NCI-H128 (cell line): Measurements from ENCODE around the gene EML4.

Experiments
- DNase-seq: peaks from one replicate; lab custom pipeline; 2025; ENCODE audit not compliant: unreplicated experiment; lab: John Stamatoyannopoulos, UW

Gene EML4

GRCh38 chr2:42298996-42299754 lies 130.0 kb downstream of the EML4 start:
- no peak for DNase-seq

GRCh38 chr2:42300527-42300926 lies 131.4 kb downstream of the EML4 start:
- DNase-seq = no peak

GRCh38 chr2:42303252-42303651 lies 134.1 kb downstream of the EML4 start:
- DNase-seq = no peak

- DNase-seq = no peak
Measured at GRCh38 chr2:42304059-42304713, 135.0 kb downstream of the EML4 start.

DNA sequence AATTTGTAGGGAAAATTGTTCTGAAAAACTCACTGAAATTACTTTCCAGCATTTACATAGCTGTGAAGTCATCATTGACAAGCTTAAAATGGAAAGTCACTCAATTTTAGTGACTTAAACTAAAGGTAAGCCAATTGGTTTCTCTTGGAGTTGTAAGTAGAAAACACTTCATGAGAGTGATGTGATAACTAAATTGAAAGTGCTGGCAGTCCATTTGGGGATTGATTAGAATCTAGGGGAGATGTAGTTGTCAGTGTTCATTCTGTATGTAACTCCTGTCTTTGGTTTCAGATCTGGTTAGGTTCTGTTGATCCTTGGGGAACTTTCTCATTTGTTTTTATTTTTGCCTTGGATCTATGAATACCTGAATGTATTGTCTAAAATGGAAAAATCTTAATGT lies 138.0 kb downstream of the EML4 start:
- no peak for DNase-seq

DNA sequence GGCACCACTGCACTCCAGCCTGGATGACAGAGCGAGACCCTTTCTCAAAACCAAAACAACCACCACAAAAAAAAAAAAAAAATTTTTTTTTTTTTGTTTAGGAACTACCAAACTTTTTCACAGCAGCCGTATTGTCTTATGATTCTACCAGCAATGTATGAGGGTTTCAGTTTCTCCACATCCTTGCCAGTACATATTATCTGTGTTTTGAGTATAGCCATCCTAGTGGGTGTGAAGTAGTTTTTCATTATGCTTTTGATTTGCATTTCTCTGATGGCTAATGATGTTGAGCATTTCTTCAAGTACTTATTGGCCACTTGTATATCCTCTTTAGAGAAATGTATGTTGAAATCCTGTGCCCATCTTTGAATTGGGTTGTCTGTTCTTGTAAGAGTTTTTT lies 140.2 kb downstream of the EML4 start:
- DNase-seq = no peak

DNA sequence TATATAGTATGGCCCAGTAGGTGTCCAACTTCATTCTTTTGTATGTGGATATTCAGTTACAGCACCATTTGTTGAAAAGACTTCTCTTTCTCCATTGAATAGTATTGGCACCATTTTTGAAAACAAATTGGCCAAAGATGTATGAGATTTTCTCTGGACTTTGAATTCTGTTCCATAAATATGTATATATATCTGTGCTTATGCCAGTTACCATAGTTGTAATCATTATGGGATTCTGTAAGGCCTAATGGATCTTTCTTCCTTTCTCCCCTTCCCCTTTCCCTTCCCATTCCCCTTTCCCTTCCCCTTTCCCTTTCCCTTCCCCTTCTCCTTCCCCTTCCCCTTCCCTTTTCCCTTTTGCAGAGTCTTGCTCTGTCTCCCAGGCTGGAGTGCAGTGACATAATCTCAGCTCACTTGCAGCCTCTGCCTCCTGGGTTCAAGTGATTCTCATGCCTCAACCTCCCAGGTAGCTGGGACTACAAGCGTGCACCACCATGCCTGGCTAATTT lies 140.9 kb downstream of the EML4 start:
- DNase-seq = no peak

GRCh38 chr2:42312106-42312505 lies 143.0 kb downstream of the EML4 start:
- no peak for DNase-seq

- DNase-seq = no peak
Measured at GRCh38 chr2:42314892-42315468, 145.8 kb downstream of the EML4 start.

DNA sequence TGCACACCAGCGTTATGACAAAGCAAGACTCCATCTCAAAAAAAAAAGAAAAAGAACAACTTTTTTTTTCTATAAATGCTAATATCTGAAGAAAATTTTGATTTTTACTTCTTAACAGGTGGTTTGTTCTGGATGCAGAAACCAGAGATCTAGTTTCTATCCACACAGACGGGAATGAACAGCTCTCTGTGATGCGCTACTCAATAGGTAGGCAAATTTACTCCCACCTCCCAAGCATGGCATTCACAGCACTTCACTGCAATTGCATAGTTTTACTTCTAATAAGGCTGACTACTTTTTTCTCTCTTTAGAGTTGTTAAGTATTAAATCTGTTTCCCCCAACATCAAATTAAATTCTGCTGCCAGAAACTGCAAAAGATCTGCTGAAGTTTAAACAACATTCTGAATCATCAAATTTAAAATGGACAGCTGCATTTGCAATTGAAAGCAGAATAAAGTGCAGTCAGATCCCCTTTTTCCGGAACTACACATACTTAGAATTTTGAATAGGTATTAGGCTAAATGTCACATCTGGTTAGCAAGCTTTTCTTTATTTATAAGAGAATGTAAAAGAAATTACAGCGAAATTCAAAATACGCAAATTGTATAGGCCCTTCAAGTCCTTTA lies 146.8 kb downstream of the EML4 start:
- no peak for DNase-seq

DNA sequence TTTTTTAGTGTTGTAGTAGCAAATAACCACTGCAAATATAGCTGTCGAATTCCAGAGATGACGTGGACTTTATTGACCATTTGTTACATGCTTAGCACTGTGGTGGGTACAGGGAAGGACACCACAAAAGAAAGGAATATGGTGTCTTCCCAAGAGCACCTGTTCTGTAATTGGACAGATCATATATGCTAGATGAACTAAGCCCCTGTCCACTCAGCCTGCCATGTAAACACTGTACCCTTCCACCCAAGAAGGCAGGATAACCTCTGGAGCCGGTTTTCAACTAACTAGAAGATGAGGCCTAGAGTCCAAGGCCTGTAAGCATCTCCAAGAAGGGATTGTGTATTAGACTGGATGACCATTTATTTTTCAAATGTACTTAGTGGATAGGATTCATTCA lies 147.8 kb downstream of the EML4 start:
- no peak for DNase-seq

GRCh38 chr2:42317486-42317885 lies 148.3 kb downstream of the EML4 start:
- DNase-seq = no peak

GRCh38 chr2:42317945-42318344 lies 148.8 kb downstream of the EML4 start:
- no peak for DNase-seq

GRCh38 chr2:42319265-42319664 lies 150.1 kb downstream of the EML4 start:
- no peak for DNase-seq

DNA sequence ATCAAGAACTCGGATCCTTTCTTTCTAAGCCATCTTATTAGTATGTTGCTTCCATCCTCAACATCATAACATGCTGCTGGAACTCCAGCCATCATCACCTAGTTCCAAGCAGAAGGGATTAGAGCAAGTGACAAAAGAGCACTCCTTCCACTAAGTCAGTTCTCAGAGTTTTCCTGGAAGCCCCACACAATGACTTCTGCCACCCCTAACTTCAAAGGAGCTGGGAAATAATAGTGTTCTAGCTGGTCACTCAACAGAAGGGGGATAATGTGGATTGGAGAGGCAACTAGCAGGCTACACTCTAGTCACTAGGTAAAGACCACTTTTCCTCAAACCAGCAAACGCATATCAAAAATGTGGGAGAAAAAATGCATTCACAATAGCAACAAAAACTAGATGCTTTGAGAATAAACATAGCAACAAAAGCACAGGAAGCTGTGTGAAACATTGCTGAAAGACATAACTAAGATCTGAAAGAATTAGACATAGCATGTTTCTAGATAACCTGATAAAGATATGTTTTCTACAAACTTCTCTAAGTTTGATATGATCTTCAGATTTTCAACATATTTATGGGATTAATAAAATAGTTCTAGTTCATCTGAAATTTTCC lies 152.4 kb downstream of the EML4 start:
- no peak for DNase-seq

DNA sequence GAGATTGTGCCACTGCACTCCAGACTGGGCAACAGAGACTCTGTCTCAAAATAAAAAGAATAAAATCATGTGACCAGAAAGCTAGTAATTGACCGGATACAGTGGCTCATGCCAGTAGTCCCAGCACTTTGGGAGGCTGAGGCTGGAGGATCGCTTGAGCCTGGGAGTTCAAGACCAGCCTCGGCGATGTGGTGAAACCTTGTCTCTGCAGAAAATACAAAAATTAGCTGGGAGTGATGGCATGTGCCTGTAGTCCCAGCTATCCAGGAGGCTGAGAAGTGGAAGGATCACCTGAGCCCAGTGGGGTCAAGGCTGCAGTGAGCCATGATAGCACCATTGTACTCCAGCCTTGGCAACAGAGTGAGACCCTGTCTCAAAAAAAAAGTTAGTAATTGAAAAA lies 155.1 kb downstream of the EML4 start:
- DNase-seq = no peak

DNA sequence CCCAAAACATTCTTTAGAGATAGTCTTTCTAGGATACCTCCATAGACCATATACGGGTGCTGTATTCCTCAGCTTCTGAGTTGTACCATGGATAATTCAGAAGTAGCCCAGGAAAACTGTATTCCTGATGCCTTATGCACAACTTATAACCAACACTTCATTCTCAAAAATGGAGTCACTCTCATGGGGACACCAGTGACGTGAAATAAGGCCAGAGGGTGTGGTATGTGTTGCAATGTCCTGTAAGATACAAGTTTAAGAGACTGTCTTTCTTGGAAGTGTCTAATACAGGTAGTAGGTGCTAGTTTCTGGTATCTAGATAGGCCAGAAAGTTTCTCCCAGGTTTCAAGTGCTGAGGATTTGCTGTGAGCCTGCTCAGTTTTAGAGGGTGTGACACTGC lies 155.8 kb downstream of the EML4 start:
- no peak for DNase-seq

GRCh38 chr2:42325609-42326008 lies 156.5 kb downstream of the EML4 start:
- DNase-seq = no peak

DNA sequence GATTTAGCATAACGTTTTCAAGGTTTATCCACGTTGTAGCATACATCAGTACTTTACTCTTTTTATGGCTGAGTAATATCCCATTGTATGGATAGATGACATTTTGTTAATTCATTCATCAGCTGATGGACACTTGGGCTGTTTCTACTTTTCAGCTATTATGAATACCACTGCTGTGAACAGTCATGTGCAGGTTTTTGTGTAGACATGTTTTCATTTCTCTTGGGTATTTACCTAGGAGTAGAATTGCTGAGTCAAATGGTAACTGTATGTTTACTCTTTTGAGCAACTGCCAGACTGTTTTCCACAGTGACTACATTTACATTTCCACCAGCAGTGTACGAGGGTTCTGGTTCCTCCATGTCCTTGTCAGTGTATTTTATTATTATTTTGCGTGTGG lies 158.0 kb downstream of the EML4 start:
- DNase-seq = no peak

DNA sequence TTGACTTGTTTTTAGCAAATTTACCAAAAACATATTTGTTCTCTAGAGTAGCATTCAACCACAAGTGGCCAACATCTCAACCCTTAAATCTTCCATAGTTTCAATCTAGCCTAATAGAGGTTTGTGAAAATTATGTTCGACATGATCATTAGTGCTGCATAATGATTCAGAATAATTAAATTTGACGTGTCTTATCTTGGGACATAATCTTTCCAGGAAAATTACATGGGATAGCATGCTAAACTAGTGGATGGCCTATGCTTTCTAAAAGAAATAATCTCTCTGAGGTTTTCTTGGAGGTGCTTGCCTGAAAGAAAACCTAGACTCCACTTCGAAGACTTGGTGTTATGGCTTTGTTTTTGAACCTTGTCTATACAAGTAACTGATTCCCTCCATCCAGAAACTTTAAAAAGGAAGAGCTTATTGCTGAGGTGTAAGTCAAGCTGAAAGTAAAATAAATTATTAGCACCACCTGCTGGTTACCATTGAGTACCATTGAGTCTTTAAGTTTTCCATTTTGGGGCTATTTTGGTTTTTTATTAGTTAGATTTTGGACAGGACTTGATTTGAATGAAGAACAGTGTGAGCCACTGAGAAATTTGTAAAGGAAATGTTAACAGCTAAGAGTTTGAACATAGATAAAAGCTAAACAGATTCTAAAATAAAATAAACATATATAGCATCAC lies 159.1 kb downstream of the EML4 start:
- DNase-seq = no peak

GRCh38 chr2:42328923-42329322 lies 159.8 kb downstream of the EML4 start:
- no peak for DNase-seq
